ENCODE results near the gene SPSB4. TPM values are rescaled to one million over a fixed set of nuclear protein-coding genes. Genes with fewer than 3 reads are reported as not detected.

Gene SPSB4
- total RNA-seq, 1 donor from 2014 or later, result not detected

DNA sequence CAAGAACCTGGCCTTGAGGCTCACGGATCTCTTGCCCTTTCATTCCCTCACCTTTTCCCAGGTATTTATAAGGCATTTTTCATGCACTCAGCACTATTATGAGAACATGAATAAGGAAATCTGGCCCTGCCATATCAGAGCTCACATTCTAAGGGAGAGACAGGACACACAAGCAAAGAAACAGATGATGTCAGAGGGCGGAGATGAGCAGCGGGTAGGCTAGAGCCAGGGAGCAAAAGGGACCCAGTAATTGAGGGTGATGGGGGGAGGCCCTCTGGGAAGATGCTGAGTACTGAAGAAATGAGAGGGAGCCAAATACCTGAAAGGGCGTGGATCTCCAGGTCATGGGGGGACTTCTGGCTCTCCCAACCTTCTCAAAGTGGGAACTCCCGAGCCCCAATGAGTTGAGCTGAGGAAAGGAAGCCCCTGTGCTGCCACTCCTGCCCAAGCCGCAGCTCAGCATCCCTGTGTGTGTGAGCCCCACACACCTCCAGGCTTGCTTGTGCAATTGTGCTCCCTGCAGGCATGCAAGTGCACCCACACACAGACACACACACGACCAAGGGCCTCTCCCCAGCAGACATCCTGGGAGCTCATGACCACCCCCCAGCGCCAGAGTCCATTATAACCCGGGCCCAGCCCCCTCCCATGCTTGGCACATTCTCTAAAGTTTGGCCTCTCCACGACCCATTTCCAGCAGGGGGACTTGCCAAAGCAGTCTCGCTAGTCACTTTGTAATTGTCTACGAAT, 99.1 kb downstream of the SPSB4 start:
- DNase-seq (ENCODE audit: low read depth, low spot score), result no peak

DNA sequence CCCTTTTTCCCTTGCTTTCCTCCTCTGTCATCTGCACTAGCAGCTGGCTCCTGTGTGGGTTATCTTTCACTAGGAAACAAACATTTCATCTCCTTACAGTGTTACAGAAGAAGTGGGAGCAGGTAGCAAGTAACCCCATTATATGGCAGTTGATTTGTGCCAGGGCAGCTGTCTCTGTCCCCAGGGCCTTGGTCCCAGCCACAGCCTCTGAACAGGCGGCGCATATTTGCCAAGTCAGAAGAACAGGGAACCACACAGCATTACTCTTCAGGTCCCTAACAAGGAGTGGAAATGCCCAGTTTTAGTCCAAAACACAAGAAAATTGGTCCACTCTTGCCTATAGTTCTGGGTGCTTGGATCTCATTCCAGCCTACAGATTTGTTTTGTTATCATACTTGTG, 99.8 kb downstream of the SPSB4 start:
- DNase-seq (ENCODE audit: low read depth, low spot score), result no peak

DNA sequence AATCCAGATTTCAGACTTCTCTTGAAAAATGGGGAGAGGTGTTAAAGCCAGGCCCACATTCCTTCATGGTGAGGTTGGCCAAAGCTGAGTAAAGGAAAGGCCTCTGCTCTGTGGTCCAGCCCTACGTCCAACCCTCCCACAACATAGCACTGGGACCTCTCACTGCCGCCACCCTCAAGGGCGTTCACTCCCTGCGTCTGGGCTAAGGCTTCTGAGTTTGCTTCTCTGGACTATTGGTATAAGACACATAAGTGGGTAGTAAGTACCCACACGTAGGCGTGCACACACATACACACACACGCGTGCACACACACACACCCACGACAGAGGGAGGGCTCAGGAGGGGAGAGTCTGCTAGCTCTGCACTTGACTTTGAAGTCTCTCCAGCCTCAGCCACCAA, 100.3 kb downstream of the SPSB4 start:
- DNase-seq (ENCODE audit: low read depth, low spot score), result no peak

DNA sequence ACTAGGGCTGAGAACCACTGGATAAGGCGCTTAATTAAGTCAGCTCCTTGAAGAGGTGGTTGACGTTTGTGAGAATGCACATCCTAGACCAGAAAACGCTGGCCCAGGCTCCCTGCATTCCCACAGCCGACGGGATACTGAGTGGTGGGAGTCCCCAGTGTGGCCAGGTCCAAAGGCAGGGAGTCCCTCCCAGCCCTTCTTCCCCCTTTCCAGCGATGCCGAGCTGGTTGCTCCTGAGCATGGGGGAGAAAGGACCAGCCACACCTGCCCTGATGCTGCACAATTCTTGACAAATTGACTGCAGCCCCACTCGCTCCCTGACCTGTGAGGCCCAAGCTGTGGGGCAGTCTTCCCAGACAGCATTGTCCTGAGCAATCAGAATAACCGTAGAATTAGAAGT, 101.0 kb downstream of the SPSB4 start:
- no peak for DNase-seq (ENCODE audit: low read depth, low spot score)

DNA sequence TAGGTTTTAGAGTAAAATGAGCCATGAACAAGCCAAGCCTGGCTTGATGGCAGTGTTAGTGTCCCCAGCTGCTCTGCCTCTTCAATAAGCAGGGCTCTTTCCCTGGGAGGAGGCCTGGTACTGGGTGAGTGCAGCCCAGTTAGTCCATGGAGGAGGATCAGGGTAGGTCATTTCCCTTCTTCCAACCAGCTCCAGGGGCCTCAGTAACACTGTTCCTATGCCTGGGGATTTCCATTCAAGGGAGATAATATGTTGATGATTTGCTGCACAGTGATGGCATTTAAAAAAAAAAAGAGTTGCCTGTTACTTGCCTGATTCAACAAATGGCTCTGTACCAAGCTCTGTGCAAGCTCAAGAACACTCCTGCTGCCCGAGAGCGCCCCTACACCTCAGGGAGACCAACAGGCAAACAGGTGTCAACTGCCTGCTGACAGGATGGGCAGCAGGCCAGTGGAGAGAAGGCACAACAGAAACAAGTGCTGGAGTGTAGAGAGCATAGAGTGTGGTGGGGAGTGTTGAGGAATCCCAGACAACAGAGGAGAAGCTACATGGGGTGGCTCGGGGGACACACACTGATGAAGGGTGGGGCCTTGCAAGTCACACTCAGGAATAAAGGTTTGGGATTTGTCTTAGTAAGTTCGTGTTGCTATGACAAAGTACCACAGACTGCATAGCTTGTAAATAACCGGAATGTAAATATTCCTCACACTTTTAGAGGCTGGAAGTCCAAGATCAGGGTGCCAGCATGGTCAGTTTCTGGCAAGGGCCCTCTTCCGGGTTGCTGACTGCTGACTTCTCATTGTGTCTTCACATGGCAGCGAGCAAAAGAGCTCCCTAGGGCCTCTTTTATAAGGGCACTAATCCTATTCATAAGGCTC, 101.9 kb downstream of the SPSB4 start:
- DNase-seq (ENCODE audit: low read depth, low spot score), result no peak

DNA sequence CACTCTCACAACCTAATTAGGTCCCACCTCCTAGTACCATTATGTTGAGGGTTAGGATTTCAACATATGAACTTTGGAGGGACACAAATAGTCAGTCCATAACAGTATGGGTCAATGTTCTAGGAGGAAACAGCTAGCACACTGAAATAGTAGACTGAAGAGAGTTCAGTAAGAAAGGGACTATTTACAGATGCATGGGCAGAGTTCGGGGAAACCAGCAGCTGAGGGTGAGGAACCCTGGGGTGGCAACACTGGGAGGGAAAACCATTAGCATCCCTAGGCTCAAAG, 102.5 kb downstream of the SPSB4 start:
- no peak for DNase-seq (ENCODE audit: low read depth, low spot score)

DNA sequence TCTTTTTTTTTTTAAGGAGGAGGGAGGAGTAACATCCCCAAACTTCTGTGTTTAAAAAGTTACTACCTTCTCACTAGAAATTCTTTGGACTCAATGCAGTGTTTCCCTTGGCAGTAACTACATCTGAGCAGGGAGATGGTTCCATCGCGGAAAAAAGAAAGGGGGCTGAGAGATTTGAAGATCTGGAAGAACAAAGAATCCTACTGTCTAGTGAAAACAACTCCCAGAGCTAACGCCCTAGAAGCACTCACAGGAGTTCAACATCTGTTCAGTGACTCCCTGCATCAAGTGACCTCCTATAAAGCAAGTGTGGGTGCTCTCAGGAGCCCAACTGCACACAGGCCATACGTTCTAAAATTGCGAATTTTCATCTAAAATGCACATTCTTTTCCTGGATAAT, 113.7 kb downstream of the SPSB4 start:
- no peak for DNase-seq (ENCODE audit: low read depth, low spot score)

DNA sequence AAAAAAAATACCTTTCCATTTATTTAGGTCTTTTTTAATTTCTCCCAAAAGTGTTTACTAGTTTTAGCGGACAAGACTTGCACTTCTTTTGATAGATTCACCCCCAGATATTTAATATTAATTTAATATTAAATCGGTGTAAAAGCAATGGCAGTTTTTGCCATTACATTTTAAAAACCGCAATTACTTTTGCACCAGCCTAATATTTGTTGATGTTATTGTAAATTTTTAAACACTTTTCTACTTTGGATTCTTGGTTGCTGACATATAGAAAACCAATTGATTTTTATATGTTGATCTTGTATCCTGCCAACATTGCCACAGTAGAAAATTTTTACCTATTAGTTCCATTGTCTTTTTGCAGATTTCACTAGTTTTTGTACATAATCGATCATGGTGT, 116.5 kb downstream of the SPSB4 start:
- no peak for DNase-seq (ENCODE audit: low read depth, low spot score)

DNA sequence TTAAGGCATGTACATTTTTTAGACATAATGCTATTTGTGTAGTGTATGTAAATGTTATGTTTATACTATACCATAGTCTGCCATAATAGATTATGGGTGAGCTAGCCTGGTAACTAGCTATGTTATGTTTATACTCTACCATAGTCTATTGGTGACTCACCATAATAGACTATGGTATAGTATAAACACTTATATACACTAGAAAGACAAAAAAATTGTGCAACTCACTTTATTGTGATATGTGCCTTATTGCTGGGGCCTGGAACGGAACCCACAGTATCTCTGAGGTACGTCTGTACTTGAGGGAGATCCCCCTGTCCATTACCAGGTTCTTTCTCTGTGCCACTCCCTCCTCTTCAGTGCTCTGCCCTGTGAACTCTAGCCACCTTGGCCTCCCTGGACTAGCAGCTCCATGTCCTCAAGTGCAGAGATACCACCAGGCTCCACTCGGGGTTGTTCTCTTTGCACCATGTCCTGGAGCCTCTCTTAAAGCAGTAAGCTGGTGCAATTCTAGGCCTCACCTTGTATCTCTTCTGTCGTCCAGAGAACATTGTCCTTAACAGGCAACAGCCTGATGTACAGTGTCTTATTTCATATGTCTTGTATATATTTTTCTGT, 119.6 kb downstream of the SPSB4 start:
- DNase-seq (ENCODE audit: low read depth, low spot score), result no peak

DNA sequence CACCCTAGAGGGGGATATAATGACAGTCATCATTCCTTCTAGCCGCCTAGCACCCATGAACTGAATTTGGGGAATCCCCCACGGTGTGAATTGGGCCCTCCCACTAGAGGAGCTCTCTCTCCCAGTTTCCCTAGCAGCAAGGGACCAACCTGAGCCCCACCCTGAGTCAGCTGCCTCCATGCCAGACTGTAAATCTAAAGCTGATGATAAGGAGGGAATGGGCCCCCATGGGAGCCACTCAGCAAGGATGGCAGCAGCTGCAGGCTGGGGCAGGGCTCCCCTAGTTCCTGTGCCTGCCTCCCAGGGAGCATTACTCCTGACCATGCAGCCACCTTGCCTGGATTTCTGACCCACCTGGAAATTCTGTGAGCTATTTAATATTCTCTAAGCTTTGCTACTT, 123.5 kb downstream of the SPSB4 start:
- no peak for DNase-seq (ENCODE audit: low read depth, low spot score)

DNA sequence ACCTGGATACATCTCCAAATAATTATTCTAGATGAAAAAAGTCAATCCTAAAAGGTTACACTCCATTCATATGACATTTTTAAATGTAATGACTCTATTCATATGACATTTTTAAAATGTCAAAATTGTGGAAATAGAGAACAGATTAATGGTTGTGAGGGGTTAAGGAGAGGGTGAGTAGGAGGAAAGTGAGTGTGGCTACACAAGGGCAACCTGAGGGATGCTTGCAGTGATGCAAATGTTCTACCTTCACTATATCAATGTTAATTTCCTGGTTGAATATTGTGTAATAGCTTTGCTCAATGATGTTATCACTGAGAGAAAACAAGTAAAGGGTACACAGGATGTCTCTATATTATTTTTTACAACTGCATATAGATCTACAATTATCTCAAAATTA, 125.6 kb downstream of the SPSB4 start:
- DNase-seq (ENCODE audit: low read depth, low spot score), result no peak

DNA sequence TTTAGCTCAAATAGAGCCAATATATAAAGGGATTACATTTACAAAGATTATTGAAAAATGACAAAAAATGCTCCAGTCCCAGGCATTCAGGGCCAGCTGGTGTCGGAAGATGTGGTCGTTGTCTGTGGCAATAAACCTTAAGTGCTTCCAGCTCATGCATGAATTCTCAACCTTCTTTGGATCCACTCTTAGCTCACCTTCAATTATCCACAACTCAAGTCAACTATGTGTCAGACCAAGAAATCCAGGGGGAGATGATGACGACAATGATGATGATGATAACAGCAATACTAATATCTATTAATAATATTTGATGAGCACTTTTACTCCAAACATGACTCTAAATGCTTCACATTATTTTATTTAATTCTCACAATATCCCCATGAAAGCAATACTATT, 126.9 kb downstream of the SPSB4 start:
- DNase-seq (ENCODE audit: low read depth, low spot score), result no peak

DNA sequence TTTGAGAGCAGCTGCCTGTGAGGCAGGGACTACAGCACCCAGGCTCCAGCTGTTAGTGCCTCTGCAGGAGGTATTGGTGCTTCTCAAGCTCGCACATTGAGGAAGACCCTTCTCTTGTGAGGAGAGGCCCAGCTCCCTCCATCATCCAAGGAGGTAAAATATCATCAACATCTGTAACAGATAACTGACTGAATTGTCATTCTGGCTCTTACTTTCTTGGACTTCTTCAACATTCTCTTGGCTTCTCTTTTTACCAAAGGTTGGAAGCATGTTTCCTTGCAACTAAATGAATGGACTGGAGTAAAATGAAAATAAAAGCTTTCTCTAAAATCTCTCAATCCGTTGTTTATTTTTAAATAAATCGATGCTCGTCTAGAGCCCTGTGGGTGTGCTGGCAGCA, 127.4 kb downstream of the SPSB4 start:
- DNase-seq (ENCODE audit: low read depth, low spot score), result no peak

DNA sequence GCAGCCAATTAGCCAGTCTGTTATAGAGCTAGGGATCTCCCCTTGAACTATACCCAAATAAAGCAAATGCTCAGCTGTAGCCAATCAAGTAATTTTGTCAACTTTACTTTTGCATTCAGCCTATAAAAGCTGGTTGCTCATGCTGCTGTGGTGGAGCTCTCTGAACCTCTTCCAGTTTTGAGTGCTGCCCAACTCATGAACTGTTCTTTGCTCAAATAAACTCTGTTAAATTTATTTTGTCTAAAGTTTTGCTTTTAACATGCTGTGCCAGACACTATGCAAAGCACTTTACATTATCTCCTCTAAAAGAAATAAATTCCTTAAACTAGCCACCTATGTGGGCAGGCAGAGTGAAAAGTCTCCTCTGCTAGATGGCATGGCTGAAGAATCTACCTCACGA, 128.8 kb downstream of the SPSB4 start:
- no peak for DNase-seq (ENCODE audit: low read depth, low spot score)

DNA sequence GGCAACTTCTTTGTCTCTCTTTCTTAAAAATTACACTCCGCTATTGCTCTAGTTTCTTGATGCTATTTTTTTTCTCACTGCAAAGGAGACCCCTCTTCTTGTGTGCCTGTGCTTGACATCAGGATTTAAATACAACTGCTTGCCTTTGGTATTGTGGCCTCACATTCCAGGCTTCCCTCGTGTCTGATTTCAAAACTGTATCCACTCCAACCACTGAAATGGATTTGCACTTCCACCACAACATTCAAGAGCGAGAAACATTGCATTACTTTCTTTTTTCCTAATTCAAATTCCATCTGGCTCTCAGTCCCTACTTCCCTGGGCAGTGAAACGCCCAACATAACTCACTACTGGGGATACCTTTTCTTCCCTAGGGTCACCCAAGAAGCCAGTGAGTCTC, 130.0 kb downstream of the SPSB4 start:
- DNase-seq (ENCODE audit: low read depth, low spot score), result no peak

DNA sequence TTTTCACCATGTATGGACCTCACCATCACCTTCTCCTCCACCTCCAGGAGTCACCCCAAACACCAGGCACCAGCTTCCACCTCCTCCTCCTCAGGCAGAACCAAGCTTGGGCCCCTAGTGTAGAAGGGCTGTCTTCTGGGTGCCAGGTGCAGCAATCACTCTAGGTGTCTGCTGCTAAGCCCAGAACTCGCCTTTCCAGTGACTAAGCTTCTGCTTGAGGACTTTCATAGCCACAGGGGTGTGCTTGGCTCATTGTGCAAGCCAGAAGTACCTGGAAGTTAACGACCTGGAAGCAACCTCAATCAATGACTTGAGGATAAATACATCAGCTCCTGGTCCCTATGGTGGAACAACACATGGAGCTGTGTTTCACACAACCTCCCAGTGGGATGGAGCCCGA, 130.7 kb downstream of the SPSB4 start:
- DNase-seq (ENCODE audit: low read depth, low spot score), result no peak

DNA sequence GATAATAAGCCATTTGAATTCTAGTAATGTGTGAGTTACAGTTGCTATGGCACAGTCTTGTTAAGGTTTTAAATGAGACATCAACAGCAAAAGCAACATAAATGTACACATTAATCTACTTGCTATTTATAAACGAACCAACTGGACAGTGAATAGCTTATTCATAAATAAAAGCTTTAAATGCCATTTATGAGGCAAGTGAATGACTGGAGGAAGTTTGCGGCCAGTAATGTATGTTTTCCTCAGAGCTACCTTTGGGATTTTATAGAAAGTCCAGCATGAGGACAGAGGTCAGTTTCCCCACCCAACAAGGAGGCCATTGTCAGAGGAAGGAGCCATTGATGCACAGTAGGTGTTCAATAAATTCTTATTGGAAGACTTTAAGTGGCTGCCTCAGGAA, 132.5 kb downstream of the SPSB4 start:
- DNase-seq (ENCODE audit: low read depth, low spot score), result no peak

DNA sequence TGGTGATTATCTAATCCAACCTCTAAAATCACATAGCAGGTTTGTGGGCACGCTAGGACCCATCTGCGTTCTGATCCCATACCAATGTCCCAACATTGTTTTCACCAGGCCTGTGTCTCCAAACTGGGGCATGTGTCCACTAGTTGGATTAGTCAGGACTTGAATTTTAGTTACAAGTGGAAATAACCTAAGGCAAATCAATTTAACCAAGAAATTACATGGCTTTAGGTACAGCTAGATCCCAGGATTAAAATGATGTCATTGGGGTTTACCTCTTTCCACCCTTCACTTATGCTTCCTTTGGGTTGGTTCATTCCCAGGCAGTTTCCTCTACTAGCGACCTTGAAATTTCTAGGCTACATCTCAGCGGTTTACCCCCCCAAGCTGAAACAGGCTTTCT, 133.3 kb downstream of the SPSB4 start:
- no peak for DNase-seq (ENCODE audit: low read depth, low spot score)

DNA sequence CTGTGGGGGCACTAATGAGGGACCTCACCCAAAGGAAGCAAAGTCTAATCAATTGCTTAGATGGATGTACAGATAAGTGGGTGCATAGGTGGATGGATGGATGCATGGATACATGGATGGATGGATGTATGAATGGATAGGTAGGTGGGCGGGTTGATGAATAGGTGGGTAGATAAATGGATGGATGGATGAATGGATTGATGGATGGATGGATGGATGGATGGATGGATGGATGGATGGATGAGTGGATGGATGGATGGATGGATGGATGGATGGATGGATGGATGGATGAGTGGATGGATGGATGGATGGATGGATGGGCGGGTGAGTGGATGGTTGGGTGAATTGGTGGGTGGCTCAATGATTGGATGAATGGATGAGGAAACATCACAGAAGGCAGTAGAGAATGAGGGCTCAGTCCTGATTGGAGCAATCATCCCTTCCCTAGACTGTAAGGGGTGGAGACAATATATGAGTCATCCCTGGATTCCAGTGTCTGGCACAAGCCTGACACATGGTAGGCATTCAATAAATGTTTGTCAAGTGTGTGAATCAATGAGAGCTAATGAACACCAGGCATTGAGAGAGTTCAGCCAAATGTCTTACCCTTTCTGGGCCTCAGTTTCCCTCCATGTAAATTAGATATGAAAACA, 140.1 kb downstream of the SPSB4 start:
- DNase-seq (ENCODE audit: low read depth, low spot score), result no peak

DNA sequence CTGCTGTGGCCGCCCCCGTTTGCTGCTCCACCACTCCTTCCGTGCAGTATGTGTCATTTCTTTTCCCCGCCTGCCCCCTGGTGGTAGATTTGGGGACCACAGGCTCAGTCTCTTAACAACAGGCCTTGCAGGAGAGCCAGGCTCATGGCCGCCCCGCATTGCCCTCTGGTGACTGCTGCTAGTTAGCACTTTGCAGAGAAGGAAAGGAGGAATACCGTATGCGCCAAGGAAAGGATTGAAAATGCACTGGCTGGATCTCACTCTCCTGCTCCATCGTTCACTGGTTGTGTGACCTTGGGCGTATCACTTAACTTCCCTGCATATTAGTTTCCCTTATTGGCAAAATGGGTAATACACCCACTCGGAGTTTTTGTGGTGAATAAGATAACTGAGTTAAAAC, 141.2 kb downstream of the SPSB4 start:
- DNase-seq (ENCODE audit: low read depth, low spot score), result peak; percentile 76

DNA sequence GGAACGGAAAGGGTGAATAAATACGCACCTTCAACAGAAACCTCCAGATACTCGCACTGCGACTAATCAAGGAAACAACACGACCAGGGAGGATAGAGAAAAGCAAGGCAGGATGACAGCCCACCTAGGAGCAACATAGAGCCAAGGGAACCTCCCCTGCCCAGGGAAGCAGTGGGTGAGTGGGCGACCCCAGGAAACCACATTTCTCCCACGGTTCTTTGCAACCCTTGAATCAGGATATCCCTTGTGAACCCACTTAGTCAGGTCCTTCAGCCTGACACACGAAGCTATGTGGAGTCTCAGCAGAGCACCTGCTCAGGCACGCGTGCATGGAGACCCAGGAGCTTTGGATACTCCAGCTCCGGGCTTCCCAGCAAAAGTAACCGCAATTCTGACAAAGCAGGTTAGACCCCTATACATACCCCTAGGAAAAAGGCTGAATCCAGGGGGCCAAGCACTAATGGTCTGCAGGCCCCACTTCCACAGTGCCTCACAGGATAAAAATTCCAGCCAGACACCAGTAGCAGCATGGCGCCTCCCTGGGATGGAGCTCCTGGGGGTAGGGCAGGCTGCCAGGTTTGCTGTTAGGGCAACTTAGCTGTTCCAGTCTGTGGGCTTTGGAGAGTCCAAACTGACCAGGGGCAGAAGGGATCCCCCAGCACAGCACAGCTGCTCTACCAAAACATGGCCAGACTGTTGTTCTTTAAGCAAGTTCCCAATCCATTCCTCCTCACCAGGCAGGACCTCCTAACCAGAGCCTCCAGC, 142.1 kb downstream of the SPSB4 start:
- no peak for DNase-seq (ENCODE audit: low read depth, low spot score)

Data from pulmonary artery endothelial cell (primary cell).